H1 (cell line): Measurements from ENCODE around the gene TSPAN9. TPM values are rescaled to one million over a fixed set of nuclear protein-coding genes. Genes with fewer than 3 reads are reported as not detected.

ENCODE experiments used
- CTCF ChIA-PET: fragments of 300-600 bp; sonication (Branson Sonifier 250); formaldehyde crosslinking; loops from one replicate; lab custom pipeline; 2021; ENCODE audit not compliant: partially characterized antibody; lab: Charles Lee
- POLR2A ChIA-PET: fragments of 300-600 bp; sonication (Branson Sonifier 250); formaldehyde crosslinking; loops from one replicate; lab custom pipeline; 2021; ENCODE audit warnings: inconsistent platforms; ENCODE audit not compliant: partially characterized antibody; lab: Charles Lee
- DNase-seq, 2 experiments: peaks; one replicate each; pipeline versions ENCODE4 v3.0.0 to v3.0.0-alpha.2; 2010 to 2022; ENCODE audit warnings: low spot score in 2 of 2, low read depth in 1 of 2, mixed read lengths in 1 of 2
- FAIRE-seq: peaks from 2 replicates; lab custom pipeline; 2011; peaks lifted over from hg19 to GRCh38; lab: Jason Lieb, UNC
- H2AFZ ChIP-seq: 2 replicates; pipeline ENCODE4 v1.8.1; 2012; ENCODE audit warnings: low read length, inconsistent platforms
- H2AK5ac ChIP-seq: 2 replicates; pipeline ENCODE4 v1.6.1; 2013; ENCODE audit warnings: low read depth, low read length
- H2BK120ac ChIP-seq: replicated peaks from 2 replicates; pipeline ENCODE3; 2013; ENCODE audit warnings: low read depth, low read length, inconsistent platforms
- H2BK12ac ChIP-seq: 2 replicates; pipeline ENCODE4 v1.6.1; 2013; ENCODE audit warnings: low read depth, low read length
- H2BK15ac ChIP-seq: 2 replicates; pipeline ENCODE4 v1.6.1; 2013; ENCODE audit warnings: low read length
- H2BK20ac ChIP-seq: 2 replicates; pipeline ENCODE4 v1.6.1; 2013; ENCODE audit warnings: low read length
- H2BK5ac ChIP-seq: 2 replicates; pipeline ENCODE4 v1.6.1; 2013; ENCODE audit warnings: low read depth, low read length
- H3K14ac ChIP-seq: 2 replicates; pipeline ENCODE4 v1.6.1; 2013; ENCODE audit warnings: inconsistent platforms; ENCODE audit not compliant: insufficient read length
- H3K18ac ChIP-seq: 2 replicates; pipeline ENCODE4 v1.6.1; 2013; ENCODE audit warnings: low read length; ENCODE audit errors: extremely low read depth
- H3K23ac ChIP-seq: 2 replicates; pipeline ENCODE4 v1.6.1; 2013; ENCODE audit warnings: inconsistent platforms; ENCODE audit not compliant: insufficient read length
- H3K23me2 ChIP-seq: 2 replicates; pipeline ENCODE4 v1.6.1; 2013; ENCODE audit warnings: low read depth, low read length
- H3K27ac ChIP-seq: 2 replicates; pipeline ENCODE4 v1.6.1; 2011; ENCODE audit warnings: low read depth, low read length, inconsistent platforms
- H3K27me3 ChIP-seq, 4 experiments: replicated peaks in 1 of 4; 1 replicate in 1 of 4; 2 replicates in 3 of 4; pipeline versions ENCODE4 v1.6.1 to v1.8.1; 2011 to 2013; ENCODE audit warnings: low read length in 3 of 4, mild to moderate bottlenecking in 3 of 4, inconsistent platforms in 2 of 4, mixed read lengths in 2 of 4, moderate library complexity in 1 of 4; ENCODE audit not compliant: control insufficient read depth in 3 of 4, insufficient read depth in 3 of 4; ENCODE audit errors: extremely low read depth in 1 of 4
- H3K36me3 ChIP-seq, 4 experiments: 2 replicates each; pipeline versions ENCODE4 v1.6.1 to v1.8.1; 2011 to 2013; ENCODE audit warnings: mild to moderate bottlenecking in 4 of 4, low read length in 3 of 4, moderate library complexity in 2 of 4, control low read depth in 1 of 4, inconsistent platforms in 1 of 4; ENCODE audit not compliant: insufficient read depth in 4 of 4, control insufficient read depth in 2 of 4
- H3K4ac ChIP-seq: replicated peaks from 2 replicates; pipeline ENCODE3; 2013; ENCODE audit warnings: low read length, low read depth, mixed read lengths, inconsistent platforms; ENCODE audit not compliant: insufficient read length
- H3K4me1 ChIP-seq, 4 experiments: replicated peaks in 1 of 4; 1 replicate in 1 of 4; 2 replicates in 3 of 4; pipeline versions ENCODE4 v1.6.1 to v1.8.1; 2011 to 2013; ENCODE audit warnings: low read length in 3 of 4, inconsistent platforms in 2 of 4, mixed read lengths in 1 of 4; ENCODE audit not compliant: insufficient read depth in 4 of 4, control insufficient read depth in 3 of 4
- H3K4me2 ChIP-seq, 2 experiments: 2 replicates each; pipeline versions ENCODE4 v1.6.1 to v1.8.1; 2011 to 2013; ENCODE audit warnings: low read depth in 2 of 2, low read length in 2 of 2, control low read depth in 1 of 2, inconsistent platforms in 1 of 2, mild to moderate bottlenecking in 1 of 2; ENCODE audit not compliant: insufficient read depth in 1 of 2
- H3K4me3 ChIP-seq, 4 experiments: fragments of 200-600, 300-600 bp in 1 of 4; sonication (generic), shearing (Covaris generic), sonication (Bioruptor Twin) in 1 of 4; 2 replicates each; pipeline versions ENCODE4 v1.5.1 to v1.8.1; 2011 to 2016; ENCODE audit warnings: low read length in 4 of 4, low read depth in 3 of 4, control low read depth in 2 of 4, inconsistent platforms in 2 of 4, mild to moderate bottlenecking in 2 of 4, mixed read lengths in 1 of 4, moderate library complexity in 1 of 4; ENCODE audit not compliant: insufficient read depth in 2 of 4; ENCODE audit errors: extremely low read depth in 1 of 4
- H3K56ac ChIP-seq: replicated peaks from 2 replicates; pipeline ENCODE3; 2013; ENCODE audit warnings: low read depth, mild to moderate bottlenecking, mixed read lengths, low read length, inconsistent platforms; ENCODE audit not compliant: insufficient read length
- H3K79me1 ChIP-seq: 2 replicates; pipeline ENCODE4 v1.6.1; 2013; ENCODE audit warnings: low read depth, low read length, control low read depth
- H3K79me2 ChIP-seq, 2 experiments: 2 replicates each; pipeline versions ENCODE4 v1.6.1 to v1.8.1; 2012 to 2013; ENCODE audit warnings: low read length in 2 of 2, mild to moderate bottlenecking in 2 of 2, inconsistent platforms in 1 of 2; ENCODE audit not compliant: insufficient read depth in 2 of 2, control insufficient read depth in 1 of 2
- H3K9ac ChIP-seq, 4 experiments: replicated peaks in 1 of 4; 1 replicate in 1 of 4; 2 replicates in 3 of 4; pipeline versions ENCODE4 v1.6.1 to v1.8.1; 2011 to 2013; ENCODE audit warnings: low read depth in 3 of 4, low read length in 3 of 4, control low read depth in 2 of 4, mild to moderate bottlenecking in 2 of 4, moderate library complexity in 2 of 4, inconsistent platforms in 1 of 4; ENCODE audit errors: extremely low read depth in 1 of 4
- H3K9me3 ChIP-seq, 2 experiments: 2 replicates each; pipeline versions ENCODE4 v1.6.1 to v1.8.1; 2012 to 2013; ENCODE audit warnings: mild to moderate bottlenecking in 2 of 2, moderate library complexity in 2 of 2, control low read depth in 1 of 2, inconsistent platforms in 1 of 2, low read depth in 1 of 2, low read length in 1 of 2, mixed read lengths in 1 of 2; ENCODE audit not compliant: insufficient read depth in 2 of 2
- H4K20me1 ChIP-seq, 2 experiments: replicated peaks in 1 of 2; 2 replicates each; pipeline versions ENCODE3 to v1.8.1; 2011 to 2013; ENCODE audit warnings: inconsistent platforms in 2 of 2, low read length in 2 of 2, mild to moderate bottlenecking in 1 of 2; ENCODE audit not compliant: insufficient read depth in 2 of 2, control insufficient read depth in 1 of 2
- H4K5ac ChIP-seq: 2 replicates; pipeline ENCODE4 v1.6.1; 2013; ENCODE audit warnings: low read length, low read depth, mixed read lengths, inconsistent platforms; ENCODE audit not compliant: insufficient read length
- H4K8ac ChIP-seq: 2 replicates; pipeline ENCODE4 v1.8.0; 2013; ENCODE audit warnings: mild to moderate bottlenecking, moderate library complexity, low read length, inconsistent platforms; ENCODE audit not compliant: insufficient read depth; ENCODE audit errors: extremely low read depth
- H4K91ac ChIP-seq: replicated peaks from 2 replicates; pipeline ENCODE3; 2013; ENCODE audit warnings: low read length, mixed read lengths, inconsistent platforms; ENCODE audit not compliant: insufficient read length
- CBX5 ChIP-seq: fragments of 300-800, 300-1000 bp; sonication (generic); IDR thresholded peaks from 2 replicates; pipeline ENCODE4 v1.7.1; 2016; ENCODE audit warnings: antibody characterized with exemption, low read length, low read depth
- CREB1 ChIP-seq: IDR thresholded peaks from 2 replicates; pipeline ENCODE4 v1.6.1; 2012; ENCODE audit warnings: inconsistent platforms
- CTBP2 ChIP-seq: IDR thresholded peaks from 2 replicates; pipeline ENCODE4 v1.7.0; 2011; ENCODE audit warnings: borderline replicate concordance, mild to moderate bottlenecking, moderate library complexity, mixed read lengths, low read length; ENCODE audit not compliant: insufficient read depth, insufficient read length
- EGR1 ChIP-seq: IDR thresholded peaks from 2 replicates; pipeline ENCODE4 v1.6.1; 2011; ENCODE audit warnings: low read depth, low read length, borderline replicate concordance
- EP300 ChIP-seq, 2 experiments: IDR thresholded peaks; 1 replicate in 1 of 2; 2 replicates in 1 of 2; pipeline ENCODE4 v1.6.1; 2011 to 2012; ENCODE audit warnings: low read depth in 2 of 2, low read length in 2 of 2, mild to moderate bottlenecking in 2 of 2, borderline replicate concordance in 1 of 2, inconsistent platforms in 1 of 2, moderate library complexity in 1 of 2
- FOSL1 ChIP-seq: IDR thresholded peaks from 2 replicates; pipeline ENCODE4 v1.6.1; 2011; ENCODE audit warnings: mild to moderate bottlenecking, low read depth, low read length, moderate library complexity; ENCODE audit not compliant: insufficient read depth
- GTF2F1 ChIP-seq: IDR thresholded peaks from 2 replicates; pipeline ENCODE4 v1.6.1; 2012; ENCODE audit warnings: low read depth, low read length, improper control_type of control experiment, borderline replicate concordance
- HDAC6 ChIP-seq: IDR thresholded peaks from one replicate; pipeline ENCODE4 v1.7.1; 2012; ENCODE audit warnings: low read depth, mild to moderate bottlenecking, inconsistent platforms, low read length, moderate library complexity
- KDM5A ChIP-seq: fragments of 200-600 bp; IDR thresholded peaks from 2 replicates; pipeline ENCODE4 v1.7.1; 2012; ENCODE audit warnings: mild to moderate bottlenecking, low read length, inconsistent platforms, mixed read lengths
- MAFK ChIP-seq: IDR thresholded peaks from 2 replicates; pipeline ENCODE4 v1.6.1; 2012; ENCODE audit warnings: low read depth, mild to moderate bottlenecking, improper control_type of control experiment, low read length
- RBBP5 ChIP-seq: IDR thresholded peaks from 2 replicates; pipeline ENCODE4 v1.7.1; 2012; ENCODE audit warnings: low read depth, mild to moderate bottlenecking, inconsistent platforms, low read length, moderate library complexity, borderline replicate concordance
- SP1 ChIP-seq: IDR thresholded peaks from 2 replicates; pipeline ENCODE4 v1.6.1; 2011; ENCODE audit warnings: low read depth, low read length
- TBP ChIP-seq: IDR thresholded peaks from 2 replicates; pipeline ENCODE4 v1.6.1; 2011; ENCODE audit warnings: low read depth, low read length, improper control_type of control experiment
- TEAD4 ChIP-seq: IDR thresholded peaks from 2 replicates; pipeline ENCODE4 v1.6.1; 2012; ENCODE audit warnings: low read depth, low read length, inconsistent platforms, mixed read lengths
- YY1 ChIP-seq: IDR thresholded peaks from 2 replicates; pipeline ENCODE4 v1.6.1; 2011; ENCODE audit warnings: low read depth, mild to moderate bottlenecking, low read length
- WGBS, 2 experiments: shearing (Covaris generic) in 1 of 2; methylation state at CpG; one replicate each; pipeline versions ENCODE4 v1.1.6 to v1.1.7; 2013 to 2015; ENCODE audit warnings: low lambda C conversion rate in 2 of 2, mixed read lengths in 2 of 2, inconsistent platforms in 1 of 2, low coverage in 1 of 2, missing lambda C conversion rate in 1 of 2; ENCODE audit not compliant: insufficient replicate concordance in 2 of 2, insufficient coverage in 1 of 2, insufficient read length in 1 of 2; ENCODE audit errors: extremely low coverage in 1 of 2, missing lambda C conversion rate in 1 of 2; 5-methylcytosine and 5-hydroxymethylcytosine counted together
- polyA plus RNA-seq, 7 experiments: library from polyadenylated mRNA; depleted of rRNA in 3 of 7; stranded (reverse) in 5 of 7; unstranded in 2 of 7; fragments of >200 nt in 5 of 7; fragments of 200-250 nt in 2 of 7; gene quantifications; 1 replicate in 5 of 7; 2 replicates in 1 of 7; 4 replicates in 1 of 7; pipeline versions ENCODE4 v1.2.1 to v1.2.3, GENCODE V29; 2011 to 2013; ENCODE audit warnings: missing spikeins in 2 of 7, mixed read lengths in 2 of 7
- total RNA-seq: library from RNA; stranded (reverse); fragmentation: NEBNext Ultra II Directional; extraction: Animal tissue kit (Norgen Biotek cat#: 25700); gene quantifications from 2 replicates; pipeline ENCODE4 v1.2.1, GENCODE V29; 2021

TSPAN9 gene
- total and polyA plus RNA-seq, 2 of the 8 experiments (the other 6 are each of a cell fraction or from before 2014, with no cell fraction given), result 11.5 to 29.1 TPM

DNA sequence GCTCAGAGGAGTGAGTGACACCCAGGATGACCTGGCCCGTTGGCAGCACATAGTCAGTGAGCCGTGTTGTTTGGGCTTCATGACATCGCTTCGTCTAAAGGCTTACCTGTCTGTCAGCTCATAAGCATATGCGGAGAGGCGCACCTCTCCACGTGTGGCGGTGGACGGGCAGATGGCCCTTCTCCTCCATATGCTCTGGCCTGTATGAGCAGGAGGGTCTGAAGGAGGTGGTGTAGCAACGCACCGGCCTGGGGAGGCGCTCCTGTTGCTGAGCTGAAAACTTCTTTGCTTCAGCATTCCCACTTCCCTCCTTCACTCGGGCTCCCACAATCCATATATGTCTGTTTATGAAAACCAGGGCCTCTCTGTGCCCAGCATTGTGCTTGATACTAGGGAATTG, 186.1 kb downstream of the TSPAN9 start:
- no peak for FAIRE-seq
- WGBS, 2 experiments, result 92% methylated on average over 13 of the region's 13 CpGs; no CpG with 5 or more reads in 1 of the 2 experiments
- H3K23ac ChIP-seq, result no peak overlapping the region
- TF ChIP-seq SP1, result no peak
- TF ChIP-seq CBX5, result no peak
- no peak for TF ChIP-seq TBP
- no peak for TF ChIP-seq FOSL1
- TF ChIP-seq HDAC6, result no peak
- no peak for TF ChIP-seq KDM5A
- no peak for TF ChIP-seq YY1
- TF ChIP-seq RBBP5, result no peak
- no peak for TF ChIP-seq CREB1
- no peak for TF ChIP-seq MAFK
- no peak for TF ChIP-seq CTBP2
- TF ChIP-seq GTF2F1, result no peak
- TF ChIP-seq TEAD4, result no peak
- no peak for TF ChIP-seq EGR1
- TF ChIP-seq EP300 (IDR thresholded peaks at IDR 0.05; ENCODE audit: borderline replicate concordance in 1 of 2, low read depth in 2 of 2, low read length in 2 of 2), result no peak

More for the DNA sequence above, 186.1 kb downstream of the TSPAN9 start:
- H4K91ac ChIP-seq, result no peak overlapping the region
- H2BK15ac ChIP-seq, result no peak overlapping the region
- H3K18ac ChIP-seq, result no peak overlapping the region
- no peak overlapping the region for H3K4ac ChIP-seq
- no peak overlapping the region for H3K4me2 ChIP-seq
- no peak overlapping the region for H2BK5ac ChIP-seq
- no peak for DNase-seq
- H3K9me3 ChIP-seq, result no peaks in the 10 kb centered on the region
- H3K23me2 ChIP-seq, result no peaks in the 10 kb centered on the region
- H3K56ac ChIP-seq, result no peak overlapping the region
- no peaks in the 10 kb centered on the region for H4K20me1 ChIP-seq
- no peak overlapping the region for H3K9ac ChIP-seq
- H4K5ac ChIP-seq, result no peak overlapping the region
- H3K27me3 ChIP-seq, result no peaks in the 10 kb centered on the region
- no peak overlapping the region for H2BK20ac ChIP-seq
- POLR2A ChIA-PET, result interaction anchor here (0.6 to 1.2 kb wide), 2 partner anchors 8 to 40 kb away, joined by 3 read pairs; no protein-coding TSS in a partner anchor
- H2AFZ ChIP-seq, result no peak overlapping the region
- no peak overlapping the region for H2AK5ac ChIP-seq
- no peak overlapping the region for H3K4me3 ChIP-seq
- no peak overlapping the region for H3K14ac ChIP-seq
- CTCF ChIA-PET, result interaction anchor here (1.0 to 7.6 kb wide), 13 partner anchors 9 to 127 kb away, joined by 3 to 77 read pairs (median 4); no protein-coding TSS in a partner anchor
- H2BK12ac ChIP-seq, result no peak overlapping the region
- H3K79me1 ChIP-seq, result no peaks in the 10 kb centered on the region; the same call in 1 of the 2 replicates
- no peaks in the 10 kb centered on the region for H3K79me2 ChIP-seq
- no peak overlapping the region for H3K27ac ChIP-seq
- no peaks in the 10 kb centered on the region for H3K4me1 ChIP-seq
- H2BK120ac ChIP-seq, result no peak overlapping the region
- no peak overlapping the region for H4K8ac ChIP-seq
- no peaks in the 10 kb centered on the region for H3K36me3 ChIP-seq
